Epithelial cell of proximal tubule (primary cell): ENCODE results near the gene PLP2. TPM values are rescaled to one million over a fixed set of nuclear protein-coding genes. Genes with fewer than 3 reads are reported as not detected.

ENCODE experiments used
- DNase-seq: peaks from one replicate; pipeline ENCODE4 v3.0.0-alpha.2; 2011; ENCODE audit warnings: low read depth
- H3K4me3 ChIP-seq: 2 replicates; pipeline ENCODE4 v1.5.1; 2011; ENCODE audit warnings: low read depth, mild to moderate bottlenecking, low read length
- total RNA-seq: library from RNA; depleted of rRNA; stranded (reverse); fragments of >200 nt; gene quantifications from 2 replicates; pipeline ENCODE4 v1.2.3, GENCODE V29; 2015
- TF ChIP-seq, protein P1 (sequence below): conservative IDR thresholded peaks from 2 replicates; pipeline ENCODE4 v1.5.1; 2012; ENCODE audit warnings: low read depth, mild to moderate bottlenecking, low read length

Gene PLP2
- total RNA-seq, 1 donor from 2014 or later = 115 TPM

DNA sequence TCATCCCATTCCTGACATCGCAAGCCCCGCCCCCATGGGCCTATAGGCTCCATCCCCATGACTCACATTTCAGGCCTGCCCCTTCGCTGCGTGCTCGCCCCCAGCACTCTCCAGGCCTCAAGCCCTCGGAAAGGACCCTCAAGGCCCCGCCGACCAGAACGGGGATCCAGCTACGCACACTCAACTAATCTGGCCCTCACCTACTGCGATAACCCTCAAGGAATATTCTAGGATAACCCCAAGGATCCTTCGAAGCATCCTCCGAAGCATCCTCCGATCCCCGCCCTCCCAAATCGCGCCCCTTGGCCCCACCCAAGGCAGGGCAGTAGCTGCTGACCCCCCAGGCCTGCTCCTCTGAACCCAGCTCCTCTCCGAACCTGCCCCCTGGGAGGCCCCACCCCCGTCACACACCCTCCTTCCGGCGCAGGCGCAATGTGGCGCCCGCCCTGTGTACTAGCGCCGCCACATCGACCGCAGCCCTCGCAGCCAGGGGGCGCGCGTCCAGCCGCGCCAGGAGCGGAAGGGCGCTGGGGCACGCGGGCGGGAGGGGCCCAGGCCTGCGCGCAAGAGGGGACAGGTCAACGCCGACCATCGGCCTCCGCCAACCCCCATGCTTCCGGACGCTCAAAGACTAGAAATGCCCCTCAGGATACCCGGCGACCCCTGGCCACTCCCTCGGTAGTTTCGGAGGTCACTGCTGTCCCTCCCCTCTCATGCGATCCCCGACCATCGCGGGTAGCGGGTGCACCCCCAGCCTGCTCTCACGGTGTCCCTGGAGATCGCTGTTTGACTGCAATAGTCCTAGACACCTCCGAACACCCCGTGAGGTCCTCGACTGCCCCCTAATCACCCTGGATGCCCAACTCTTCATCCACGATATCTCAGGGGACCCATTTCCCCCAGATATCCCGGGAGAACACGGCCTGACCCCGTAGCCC, 15.5 kb upstream of the PLP2 start:
- TF ChIP-seq, protein P1, sequence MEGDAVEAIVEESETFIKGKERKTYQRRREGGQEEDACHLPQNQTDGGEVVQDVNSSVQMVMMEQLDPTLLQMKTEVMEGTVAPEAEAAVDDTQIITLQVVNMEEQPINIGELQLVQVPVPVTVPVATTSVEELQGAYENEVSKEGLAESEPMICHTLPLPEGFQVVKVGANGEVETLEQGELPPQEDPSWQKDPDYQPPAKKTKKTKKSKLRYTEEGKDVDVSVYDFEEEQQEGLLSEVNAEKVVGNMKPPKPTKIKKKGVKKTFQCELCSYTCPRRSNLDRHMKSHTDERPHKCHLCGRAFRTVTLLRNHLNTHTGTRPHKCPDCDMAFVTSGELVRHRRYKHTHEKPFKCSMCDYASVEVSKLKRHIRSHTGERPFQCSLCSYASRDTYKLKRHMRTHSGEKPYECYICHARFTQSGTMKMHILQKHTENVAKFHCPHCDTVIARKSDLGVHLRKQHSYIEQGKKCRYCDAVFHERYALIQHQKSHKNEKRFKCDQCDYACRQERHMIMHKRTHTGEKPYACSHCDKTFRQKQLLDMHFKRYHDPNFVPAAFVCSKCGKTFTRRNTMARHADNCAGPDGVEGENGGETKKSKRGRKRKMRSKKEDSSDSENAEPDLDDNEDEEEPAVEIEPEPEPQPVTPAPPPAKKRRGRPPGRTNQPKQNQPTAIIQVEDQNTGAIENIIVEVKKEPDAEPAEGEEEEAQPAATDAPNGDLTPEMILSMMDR = peak; percentile 65
- peak; percentile 18 for DNase-seq
- H3K4me3 ChIP-seq = peak overlapping the region; percentile 58

GRCh38 chrX:49157194-49157593, 14.5 kb upstream of the PLP2 start:
- H3K4me3 ChIP-seq = no peak overlapping the region
- TF ChIP-seq, protein P1 = no peak
- no peak for DNase-seq

DNA sequence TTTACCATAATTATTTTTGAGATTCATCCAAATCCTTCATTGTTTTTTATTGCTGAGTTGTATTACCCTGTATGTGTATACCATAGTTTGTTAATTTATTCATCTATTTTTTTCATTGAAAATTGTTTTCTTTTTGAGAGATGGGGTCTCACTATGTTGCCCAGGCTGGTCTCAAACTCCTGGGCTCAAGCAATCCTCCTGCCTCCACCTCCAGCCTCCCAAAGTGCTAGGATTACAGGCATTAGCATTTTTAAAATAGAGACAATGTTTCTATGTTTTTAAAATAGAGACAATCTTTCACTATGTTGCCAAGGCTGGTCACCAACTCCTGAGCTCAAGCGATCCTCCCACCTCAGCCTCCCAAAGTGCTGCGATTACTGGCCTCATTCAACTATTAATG, 10.8 kb upstream of the PLP2 start:
- TF ChIP-seq, protein P1 = no peak
- no peak overlapping the region for H3K4me3 ChIP-seq
- no peak for DNase-seq

DNA sequence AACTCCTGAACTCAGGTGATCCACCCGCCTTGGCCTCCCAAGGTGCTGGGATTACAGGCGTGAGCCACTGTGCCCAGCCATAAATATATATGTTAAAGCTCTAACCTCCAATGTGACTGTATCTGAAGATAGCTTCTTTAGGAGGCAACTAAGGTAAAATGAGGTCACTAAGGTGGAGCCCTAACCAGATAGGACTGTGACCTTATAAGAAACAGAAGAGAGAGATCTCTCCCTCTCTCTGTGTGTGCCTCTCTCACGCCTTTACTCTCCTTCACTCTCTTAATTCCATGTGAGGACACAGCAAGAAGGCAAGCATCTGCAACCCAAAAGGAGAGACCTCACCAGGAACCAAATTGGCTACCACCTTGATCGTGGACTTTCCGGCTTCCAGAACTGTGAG, 10.1 kb upstream of the PLP2 start:
- H3K4me3 ChIP-seq = no peak overlapping the region
- TF ChIP-seq, protein P1 = no peak
- DNase-seq = no peak

- H3K4me3 ChIP-seq = peak within 1 kb of the TSS; percentile 53
- no peak for DNase-seq
- TF ChIP-seq, protein P1 = no peak
Measured at GRCh38 chrX:49162620-49163019, 9.1 kb upstream of the PLP2 start, which contains the start of gene MAGIX. Gene MAGIX, plus strand, starts transcription at chrX:49162758. Its CDS starts 132 bp downstream, at chrX:49162890.

- TF ChIP-seq, protein P1 = peak; percentile 49
- peak overlapping the region; percentile 53 for H3K4me3 ChIP-seq
- no peak for DNase-seq
Measured at GRCh38 chrX:49163555-49164419, 7.9 kb upstream of the PLP2 start.
